Measurements from ENCODE around the gene TIMM17B. TPM values are rescaled to one million over a fixed set of nuclear protein-coding genes. Genes with fewer than 3 reads are reported as not detected.

The TIMM17B gene
- total RNA-seq, 3 donors from 2014 or later: 32.3 to 40.8 (median 35.4) TPM

GRCh38 chrX:48902135-48902534 is 4.6 kb upstream of the TIMM17B start:
- H3K27ac ChIP-seq: no peak overlapping the region
- intact Hi-C loops (cut with DNase I; ENCODE audit: low total_unique reads): no loop called here
- no peak for DNase-seq (ENCODE audit: low spot score in 2 of 2)
- H3K9me3 ChIP-seq: no peaks in the 10 kb centered on the region
- H3K36me3 ChIP-seq: no peaks in the 10 kb centered on the region
- no peak overlapping the region for H3K4me3 ChIP-seq
- TF ChIP-seq POLR2AphosphoS5 (IDR thresholded peaks at IDR 0.05): no peak
- no peak for TF ChIP-seq POLR2A (IDR thresholded peaks at IDR 0.05)
- no peak for TF ChIP-seq CTCF (IDR thresholded peaks at IDR 0.05)
- H3K27me3 ChIP-seq: peaks cover 0 to 33% of the 10 kb centered on the region in 2 donors
- no peaks in the 10 kb centered on the region for H3K4me1 ChIP-seq

GRCh38 chrX:48901069-48901468 is 3.5 kb upstream of the TIMM17B start:
- no peak for TF ChIP-seq POLR2AphosphoS5 (IDR thresholded peaks at IDR 0.05)
- TF ChIP-seq CTCF (IDR thresholded peaks at IDR 0.05): no peak
- no peak for TF ChIP-seq POLR2A (IDR thresholded peaks at IDR 0.05)
- Histone ChIP-seq H3K4me3 (no peak overlapping the region), H3K36me3 (no peaks in the 10 kb centered on the region), H3K27ac (no peak overlapping the region), H3K27me3 (peaks cover 0 to 27% of the 10 kb centered on the region in 2 donors), H3K4me1 (no peaks in the 10 kb centered on the region), H3K9me3 (no peaks in the 10 kb centered on the region)
- DNase-seq (ENCODE audit: low spot score in 2 of 2): no peak
- intact Hi-C loops (cut with DNase I; ENCODE audit: low total_unique reads): no loop called here

GRCh38 chrX:48899078-48899410 is 1.5 kb upstream of the TIMM17B start:
- Histone ChIP-seq H3K9me3 (no peaks in the 10 kb centered on the region), H3K36me3 (no peaks in the 10 kb centered on the region), H3K27ac (peak overlapping the region in 1 of 2 donors; percentile 19), H3K4me1 (no peaks in the 10 kb centered on the region), H3K27me3 (peaks cover 0 to 28% of the 10 kb centered on the region in 2 donors), H3K4me3 (peak overlapping the region in 1 of 3 donors; percentile 72)
- intact Hi-C loops (cut with DNase I; ENCODE audit: low total_unique reads): loop anchor here (10.0 kb wide), 1 partner anchor 224 kb away; no protein-coding TSS in a partner anchor
- no peak for DNase-seq (ENCODE audit: low spot score in 2 of 2)
- TF ChIP-seq CTCF (IDR thresholded peaks at IDR 0.05): no peak
- TF ChIP-seq POLR2A (IDR thresholded peaks at IDR 0.05): no peak
- TF ChIP-seq POLR2AphosphoS5 (IDR thresholded peaks at IDR 0.05): no peak

GRCh38 chrX:48897157-48897624 is 377 bp downstream of the TIMM17B start:
- TF ChIP-seq POLR2A (IDR thresholded peaks at IDR 0.05): no peak
- TF ChIP-seq POLR2AphosphoS5 (IDR thresholded peaks at IDR 0.05): no peak
- TF ChIP-seq CTCF (IDR thresholded peaks at IDR 0.05): no peak
- Histone ChIP-seq H3K9me3 (no peaks in the 10 kb centered on the region), H3K36me3 (no peaks in the 10 kb centered on the region), H3K4me1 (no peaks in the 10 kb centered on the region), H3K27ac (peak overlapping the region; percentile 96 to 97), H3K4me3 (peak overlapping the region; percentile 63 to 78 (median 72)), H3K27me3 (peaks cover 0 to 29% of the 10 kb centered on the region in 2 donors)
- intact Hi-C loops (cut with DNase I; ENCODE audit: low total_unique reads): loop anchor here (10.0 kb wide), 1 partner anchor 222 kb away; no protein-coding TSS in a partner anchor
- peak; percentile 80 to 85 for DNase-seq (ENCODE audit: low spot score in 2 of 2)

- intact Hi-C loops (cut with DNase I; ENCODE audit: low total_unique reads): loop anchor here (10.0 kb wide), 1 partner anchor 222 kb away; no protein-coding TSS in a partner anchor
- Histone ChIP-seq H3K27me3 (peaks cover 0 to 29% of the 10 kb centered on the region in 2 donors), H3K36me3 (no peaks in the 10 kb centered on the region), H3K9me3 (no peaks in the 10 kb centered on the region), H3K4me1 (no peaks in the 10 kb centered on the region), H3K27ac (peak overlapping the region; percentile 96 to 97), H3K4me3 (peak overlapping the region; percentile 63 to 78 (median 72))
- TF ChIP-seq POLR2AphosphoS5 (IDR thresholded peaks at IDR 0.05) (no peak), CTCF (IDR thresholded peaks at IDR 0.05) (no peak), POLR2A (IDR thresholded peaks at IDR 0.05) (no peak)
- DNase-seq (ENCODE audit: low spot score in 2 of 2): no peak
Measured at GRCh38 chrX:48896611-48897011, 957 bp downstream of the TIMM17B start.

Measured in breast epithelium (tissue), 4 donors.